Activated CD4-positive, alpha-beta T cell treated with anti-CD3 and anti-CD28 coated beads for 36 hours (primary cell): Measurements from ENCODE around the gene KLF18. TPM values are rescaled to one million over a fixed set of nuclear protein-coding genes. Genes with fewer than 3 reads are reported as not detected.
"Not testable (repeated sequence)": the region's sequence is repeated elsewhere in the genome, so short reads cannot be mapped to it uniquely, and the experiment has no call there.

ENCODE experiments used
- ATAC-seq: fragments of 200-7000 bp; cut with Tn5 transposase; one replicate; pipeline ENCODE4 v1.10.0; 2021; ENCODE audit warnings: mild to moderate bottlenecking, moderate library complexity
- CTCF ChIA-PET: fragments of 350-600 bp; sonication (Branson Sonifier 250); formaldehyde crosslinking; loops from one replicate; lab custom pipeline; 2021; ENCODE audit warnings: antibody characterized with exemption; lab: Charles Lee
- POLR2A ChIA-PET: fragments of 350-600 bp; sonication (Branson Sonifier 250); formaldehyde crosslinking; loops from one replicate; lab custom pipeline; 2021; ENCODE audit warnings: antibody characterized with exemption, inconsistent platforms; lab: Charles Lee
- DNase-seq: peaks from one replicate; pipeline ENCODE4 v3.0.0-alpha.2; 2020
- H3K27ac Mint-ChIP-seq: one replicate; pipeline ENCODE4 v1.8.0; 2021; ENCODE audit warnings: mixed read lengths
- H3K27me3 Mint-ChIP-seq: one replicate; pipeline ENCODE4 v1.8.0; 2021; ENCODE audit warnings: mixed read lengths
- H3K36me3 Mint-ChIP-seq: one replicate; pipeline ENCODE4 v1.8.0; 2021; ENCODE audit warnings: low read depth, mixed read lengths
- H3K4me1 Mint-ChIP-seq: one replicate; pipeline ENCODE4 v1.8.0; 2021; ENCODE audit warnings: mixed read lengths
- H3K4me3 Mint-ChIP-seq: one replicate; pipeline ENCODE4 v1.8.0; 2021; ENCODE audit warnings: mild to moderate bottlenecking, moderate library complexity, mixed read lengths
- H3K9me3 Mint-ChIP-seq: one replicate; pipeline ENCODE4 v1.8.0; 2021; ENCODE audit warnings: low read depth, mixed read lengths
- intact Hi-C, 2 experiments: fragments of 100-400 bp; cut with DNase I in 1 of 2; cut with micrococcal nuclease in 1 of 2; formaldehyde crosslinking; loops; one replicate each; pipeline versions ENCODE4 v1.14.2 to v1.15.1; 2022 to 2024; cut with DNase I, micrococcal nuclease
- total RNA-seq, 2 experiments: library from RNA; stranded (reverse); gene quantifications; one replicate each; pipeline ENCODE4 v1.2.3, GENCODE V29; 2021

The KLF18 gene
- total RNA-seq, 2 experiments from 2014 or later, result not detected

GRCh38 chr1:44146536-44147361, 5.3 kb upstream of the KLF18 start:
- Mint-ChIP-seq H3K4me1 (peaks cover 8% of the 10 kb centered on the region), H3K4me3 (no peak overlapping the region), H3K27ac (no peak overlapping the region), H3K27me3 (peaks cover 6% of the 10 kb centered on the region), H3K36me3 (no peaks in the 10 kb centered on the region), H3K9me3 (peaks cover 14% of the 10 kb centered on the region)
- intact Hi-C loops, result no loop called here
- DNase-seq, result no peak
- POLR2A ChIA-PET, result no interaction called here
- CTCF ChIA-PET, result no interaction called here
- no peak for ATAC-seq

- DNase-seq, result no peak
- Mint-ChIP-seq H3K4me1 (no peaks in the 10 kb centered on the region), H3K27me3 (peaks cover 4% of the 10 kb centered on the region), H3K9me3 (peaks cover 14% of the 10 kb centered on the region), H3K36me3 (no peaks in the 10 kb centered on the region), H3K4me3 (no peak overlapping the region), H3K27ac (no peak overlapping the region)
- POLR2A ChIA-PET, result interaction anchor here (0.7 kb wide), 1 partner anchor 94 kb away, joined by 3 read pairs; no protein-coding TSS in a partner anchor
- no peak for ATAC-seq
- intact Hi-C loops, result no loop called here
- CTCF ChIA-PET, result interaction anchor here (1.0 to 1.2 kb wide), 2 partner anchors 24 to 72 kb away, joined by 4 read pairs; no protein-coding TSS in a partner anchor
Measured at GRCh38 chr1:44144962-44145756, 3.7 kb upstream of the KLF18 start.

GRCh38 chr1:44139565-44139964, 1.9 kb downstream of the KLF18 start:
- DNase-seq, H3K9me3 Mint-ChIP-seq, CTCF ChIA-PET, H3K27me3 Mint-ChIP-seq, H3K4me1 Mint-ChIP-seq, intact Hi-C loops, ATAC-seq, H3K36me3 Mint-ChIP-seq, POLR2A ChIA-PET, H3K4me3 Mint-ChIP-seq, H3K27ac Mint-ChIP-seq: not testable (repeated sequence)

- intact Hi-C loops, result no loop called here
- POLR2A ChIA-PET, result no interaction called here
- Mint-ChIP-seq H3K4me3 (no peak overlapping the region), H3K27me3 (peaks cover 2% of the 10 kb centered on the region), H3K4me1 (no peaks in the 10 kb centered on the region), H3K27ac (no peak overlapping the region), H3K9me3 (no peaks in the 10 kb centered on the region), H3K36me3 (no peaks in the 10 kb centered on the region)
- ATAC-seq (no peak), DNase-seq (no peak)
- CTCF ChIA-PET, result interaction anchor here (0.7 kb wide), 1 partner anchor 1336 kb away, joined by 3 read pairs; no protein-coding TSS in a partner anchor
Measured at GRCh38 chr1:44138239-44138638, 3.2 kb downstream of the KLF18 start.

GRCh38 chr1:44135886-44136285, 5.5 kb downstream of the KLF18 start:
- POLR2A ChIA-PET, result no interaction called here

GRCh38 chr1:44134071-44134920, 7.1 kb downstream of the KLF18 start:
- ChIA-PET CTCF (no interaction called here), POLR2A (no interaction called here)
- no peak for DNase-seq
- no peaks in the 10 kb centered on the region for H3K27me3 Mint-ChIP-seq
- no peak for ATAC-seq
- H3K9me3 Mint-ChIP-seq, result no peaks in the 10 kb centered on the region
- intact Hi-C loops, result no loop called here
- no peaks in the 10 kb centered on the region for H3K36me3 Mint-ChIP-seq
- H3K4me1 Mint-ChIP-seq, result no peaks in the 10 kb centered on the region
- H3K27ac Mint-ChIP-seq, result no peak overlapping the region
- H3K4me3 Mint-ChIP-seq, result no peak overlapping the region

More at GRCh38 chr1:44135886-44136285, 5.5 kb downstream of the KLF18 start:
- Mint-ChIP-seq H3K9me3 (no peaks in the 10 kb centered on the region), H3K4me3 (no peak overlapping the region), H3K4me1 (no peaks in the 10 kb centered on the region), H3K36me3 (no peaks in the 10 kb centered on the region), H3K27me3 (peaks cover 2% of the 10 kb centered on the region), H3K27ac (no peak overlapping the region)
- DNase-seq (no peak), ATAC-seq (no peak)
- CTCF ChIA-PET, result interaction anchor here (0.7 kb wide), 1 partner anchor 939 kb away, joined by 3 read pairs; no protein-coding TSS in a partner anchor
- intact Hi-C loops, result no loop called here

- intact Hi-C loops, result no loop called here
Measured at GRCh38 chr1:44131411-44131810, 10.0 kb downstream of the KLF18 start.

GRCh38 chr1:44129616-44130500, 11.6 kb downstream of the KLF18 start:
- Mint-ChIP-seq H3K4me1 (peaks cover 4% of the 10 kb centered on the region), H3K36me3 (no peaks in the 10 kb centered on the region), H3K27me3 (peaks cover 8% of the 10 kb centered on the region), H3K27ac (no peak overlapping the region), H3K9me3 (no peaks in the 10 kb centered on the region), H3K4me3 (no peak overlapping the region)
- intact Hi-C loops, result no loop called here
- ChIA-PET POLR2A (no interaction called here), CTCF (no interaction called here)
- no peak for DNase-seq
- ATAC-seq, result no peak

More at GRCh38 chr1:44131411-44131810, 10.0 kb downstream of the KLF18 start:
- ATAC-seq (no peak), DNase-seq (no peak)
- Mint-ChIP-seq H3K9me3 (no peaks in the 10 kb centered on the region), H3K36me3 (no peaks in the 10 kb centered on the region), H3K4me3 (no peak overlapping the region), H3K4me1 (peaks cover 4% of the 10 kb centered on the region), H3K27ac (no peak overlapping the region), H3K27me3 (peaks cover 7% of the 10 kb centered on the region)
- CTCF ChIA-PET, result no interaction called here
- POLR2A ChIA-PET, result no interaction called here

GRCh38 chr1:44120398-44120949, 21.0 kb downstream of the KLF18 start:
- H3K4me3 Mint-ChIP-seq, result no peak overlapping the region
- no peaks in the 10 kb centered on the region for H3K4me1 Mint-ChIP-seq
- DNase-seq (no peak), ATAC-seq (no peak)
- H3K27me3 Mint-ChIP-seq, result peaks cover 19% of the 10 kb centered on the region
- H3K27ac Mint-ChIP-seq, result no peak overlapping the region
- no peaks in the 10 kb centered on the region for H3K36me3 Mint-ChIP-seq
- H3K9me3 Mint-ChIP-seq, result no peaks in the 10 kb centered on the region
- ChIA-PET CTCF (interaction anchor here (0.6 kb wide), 1 partner anchor 689 kb away, joined by 3 read pairs; no protein-coding TSS in a partner anchor), POLR2A (no interaction called here)
- intact Hi-C loops, result no loop called here

- intact Hi-C loops, result no loop called here
- peaks cover 19% of the 10 kb centered on the region for H3K27me3 Mint-ChIP-seq
- H3K4me3 Mint-ChIP-seq, result no peak overlapping the region
- no peak overlapping the region for H3K27ac Mint-ChIP-seq
- CTCF ChIA-PET, result no interaction called here
- H3K4me1 Mint-ChIP-seq, result no peaks in the 10 kb centered on the region
- H3K36me3 Mint-ChIP-seq, result no peaks in the 10 kb centered on the region
- POLR2A ChIA-PET, result no interaction called here
- DNase-seq (no peak), ATAC-seq (no peak)
- H3K9me3 Mint-ChIP-seq, result no peaks in the 10 kb centered on the region
Measured at GRCh38 chr1:44119525-44119924, 21.9 kb downstream of the KLF18 start.
